Neuronal stem cell (in vitro differentiated cells): ENCODE results near the gene MEIOC.

Experiments
- DNase-seq: peaks from one replicate; pipeline ENCODE4 v3.0.0-alpha.2; 2013; ENCODE audit warnings: low spot score
- H2AFZ ChIP-seq: one replicate; pipeline ENCODE4 v1.6.1; 2013; ENCODE audit warnings: mild to moderate bottlenecking, low read length, inconsistent platforms
- H2AK5ac ChIP-seq: 2 replicates; pipeline ENCODE4 v1.6.1; 2013; ENCODE audit warnings: low read depth, mild to moderate bottlenecking, inconsistent platforms, low read length, moderate library complexity, mixed read lengths
- H2BK120ac ChIP-seq: 2 replicates; pipeline ENCODE4 v1.6.1; 2013; ENCODE audit warnings: low read depth, mild to moderate bottlenecking, inconsistent platforms, low read length, moderate library complexity, mixed read lengths
- H2BK12ac ChIP-seq: one replicate; pipeline ENCODE4 v1.6.1; 2013; ENCODE audit warnings: low read length, inconsistent platforms
- H2BK15ac ChIP-seq: 2 replicates; pipeline ENCODE4 v1.6.1; 2013; ENCODE audit warnings: mild to moderate bottlenecking, low read length, inconsistent platforms, mixed read lengths
- H2BK5ac ChIP-seq: one replicate; pipeline ENCODE4 v1.6.1; 2013; ENCODE audit warnings: inconsistent platforms, mild to moderate bottlenecking, low read length, moderate library complexity
- H3K14ac ChIP-seq: one replicate; pipeline ENCODE4 v1.6.1; 2013; ENCODE audit warnings: low read length, inconsistent platforms
- H3K18ac ChIP-seq: 2 replicates; pipeline ENCODE4 v1.6.1; 2013; ENCODE audit warnings: low read length, inconsistent platforms
- H3K23ac ChIP-seq: 2 replicates; pipeline ENCODE4 v1.6.1; 2013; ENCODE audit warnings: low read depth, mild to moderate bottlenecking, mixed read lengths, low read length, inconsistent platforms; ENCODE audit not compliant: poor library complexity
- H3K27ac ChIP-seq: replicated peaks from 3 replicates; pipeline ENCODE4 v1.5.1; 2013; ENCODE audit warnings: low read length, inconsistent platforms
- H3K27me3 ChIP-seq, 3 experiments: 2 replicates each; pipeline ENCODE4 v1.6.1; 2013; ENCODE audit warnings: low read length in 3 of 3, mild to moderate bottlenecking in 2 of 3, inconsistent platforms in 1 of 3, low read depth in 1 of 3, mixed read lengths in 1 of 3, moderate library complexity in 1 of 3; ENCODE audit not compliant: control insufficient read depth in 3 of 3, insufficient read depth in 3 of 3
- H3K36me3 ChIP-seq, 2 donors: replicated peaks in 1 of 2; 2 replicates each; pipeline ENCODE4 v1.6.1; 2013; ENCODE audit warnings: low read length in 2 of 2; ENCODE audit not compliant: control insufficient read depth in 2 of 2, insufficient read depth in 2 of 2
- H3K4ac ChIP-seq: 2 replicates; pipeline ENCODE4 v1.6.1; 2013; ENCODE audit warnings: inconsistent platforms, mild to moderate bottlenecking, low read length, moderate library complexity
- H3K4me1 ChIP-seq, 2 donors: 1 replicate in 1 of 2; 2 replicates in 1 of 2; pipeline ENCODE4 v1.6.1; 2013; ENCODE audit warnings: low read length in 2 of 2, low read depth in 1 of 2; ENCODE audit not compliant: control insufficient read depth in 2 of 2, insufficient read depth in 1 of 2
- H3K4me2 ChIP-seq: one replicate; pipeline ENCODE4 v1.6.1; 2013; ENCODE audit warnings: mild to moderate bottlenecking, low read length, inconsistent platforms; ENCODE audit not compliant: insufficient read depth, poor library complexity, severe bottlenecking
- H3K4me3 ChIP-seq, 2 donors: 2 replicates each; pipeline ENCODE4 v1.5.1; 2013; ENCODE audit warnings: low read length in 2 of 2, mild to moderate bottlenecking in 2 of 2, inconsistent platforms in 1 of 2, moderate library complexity in 1 of 2
- H3K79me1 ChIP-seq: one replicate; pipeline ENCODE4 v1.6.1; 2013; ENCODE audit warnings: low read depth, mild to moderate bottlenecking, inconsistent platforms, low read length, moderate library complexity
- H3K9ac ChIP-seq: one replicate; pipeline ENCODE4 v1.6.1; 2013; ENCODE audit warnings: mild to moderate bottlenecking, low read depth, low read length, inconsistent platforms; ENCODE audit not compliant: poor library complexity
- H3K9me3 ChIP-seq, 2 donors: replicated peaks in 1 of 2; 2 replicates each; pipeline versions ENCODE3 to v1.6.1; 2013; ENCODE audit warnings: low read length in 2 of 2, mild to moderate bottlenecking in 2 of 2, inconsistent platforms in 1 of 2, low read depth in 1 of 2, mixed read lengths in 1 of 2, moderate library complexity in 1 of 2; ENCODE audit not compliant: control insufficient read depth in 2 of 2, insufficient read depth in 1 of 2
- H4K8ac ChIP-seq: one replicate; pipeline ENCODE4 v1.6.1; 2013; ENCODE audit warnings: low read depth, mild to moderate bottlenecking, inconsistent platforms, low read length, moderate library complexity
- H4K91ac ChIP-seq: one replicate; pipeline ENCODE4 v1.6.1; 2013; ENCODE audit warnings: low read length, low read depth, mild to moderate bottlenecking, inconsistent platforms; ENCODE audit not compliant: poor library complexity
- WGBS, 2 donors: extraction: QIAGEN DNeasy Blood & Tissue Kit; methylation state at CpG; one replicate each; pipeline ENCODE4 v1.1.7; 2013; ENCODE audit warnings: missing lambda C conversion rate in 2 of 2, mixed read lengths in 1 of 2; ENCODE audit not compliant: insufficient read length in 2 of 2, insufficient replicate concordance in 1 of 2; ENCODE audit errors: extremely low coverage in 2 of 2; 5-methylcytosine and 5-hydroxymethylcytosine counted together

MEIOC gene

GRCh38 chr17:44661835-44662234 is 5.6 kb downstream of the MEIOC start:
- Histone ChIP-seq H3K79me1 (no peaks in the 10 kb centered on the region), H2BK12ac (no peak overlapping the region), H3K9me3 (peaks cover 0 to 2% of the 10 kb centered on the region in 2 donors), H3K27me3 (peaks cover 2 to 21% (median 3%) of the 10 kb centered on the region in 3 experiments), H3K4me2 (no peak overlapping the region), H3K4me1 (peaks cover 0 to 2% of the 10 kb centered on the region in 2 donors), H2AK5ac (no peak overlapping the region), H3K4ac (no peak overlapping the region), H3K36me3 (no peaks in the 10 kb centered on the region), H4K8ac (no peak overlapping the region), H3K4me3 (no peak overlapping the region), H2BK15ac (no peak overlapping the region), H3K18ac (no peak overlapping the region), H2BK120ac (no peak overlapping the region), H3K14ac (no peak overlapping the region), H3K9ac (no peak overlapping the region), H4K91ac (no peak overlapping the region), H2BK5ac (no peak overlapping the region), H3K27ac (no peak overlapping the region), H2AFZ (no peak overlapping the region), H3K23ac (no peak overlapping the region)
- no peak for DNase-seq
- no CpG with 5 or more reads among the region's 2 CpGs for WGBS, 2 donors

- Histone ChIP-seq H3K14ac (no peak overlapping the region), H2BK15ac (no peak overlapping the region), H2AK5ac (no peak overlapping the region), H2BK120ac (no peak overlapping the region), H3K18ac (no peak overlapping the region), H4K8ac (no peak overlapping the region), H3K4ac (no peak overlapping the region), H3K4me3 (no peak overlapping the region), H3K9me3 (no peaks in the 10 kb centered on the region), H3K9ac (no peak overlapping the region), H3K4me1 (no peaks in the 10 kb centered on the region), H3K4me2 (no peak overlapping the region), H3K27ac (no peak overlapping the region), H2AFZ (no peak overlapping the region), H3K23ac (no peak overlapping the region), H2BK5ac (no peak overlapping the region), H4K91ac (no peak overlapping the region), H3K36me3 (no peaks in the 10 kb centered on the region), H3K79me1 (no peaks in the 10 kb centered on the region), H2BK12ac (no peak overlapping the region), H3K27me3 (peaks cover 0 to 9% (median 0%) of the 10 kb centered on the region in 3 experiments)
- WGBS, 2 donors, result no CpG with 5 or more reads among the region's 1 CpG
- no peak for DNase-seq
Observed at GRCh38 chr17:44663095-44663494, 6.8 kb downstream of the MEIOC start.

- Histone ChIP-seq H3K9ac (no peak overlapping the region), H3K4me2 (no peak overlapping the region), H2BK15ac (no peak overlapping the region), H3K9me3 (no peaks in the 10 kb centered on the region), H2AFZ (no peak overlapping the region), H3K4me3 (no peak overlapping the region), H3K23ac (no peak overlapping the region), H3K14ac (no peak overlapping the region), H4K91ac (no peak overlapping the region), H4K8ac (no peak overlapping the region), H3K4me1 (no peaks in the 10 kb centered on the region), H3K79me1 (no peaks in the 10 kb centered on the region), H2BK120ac (no peak overlapping the region), H3K36me3 (no peaks in the 10 kb centered on the region), H2BK5ac (no peak overlapping the region), H3K27ac (no peak overlapping the region), H2BK12ac (no peak overlapping the region), H2AK5ac (no peak overlapping the region), H3K18ac (no peak overlapping the region), H3K27me3 (no peaks in the 10 kb centered on the region), H3K4ac (no peak overlapping the region)
- no peak for DNase-seq
- WGBS, 2 donors, result no CpG with 5 or more reads among the region's 1 CpG
Observed at GRCh38 chr17:44664867-44665266, 8.6 kb downstream of the MEIOC start.

- Histone ChIP-seq H4K8ac (no peak overlapping the region), H3K18ac (no peak overlapping the region), H3K4me2 (no peak overlapping the region), H3K9me3 (no peaks in the 10 kb centered on the region), H2AFZ (no peak overlapping the region), H2BK5ac (no peak overlapping the region), H3K79me1 (no peaks in the 10 kb centered on the region), H2BK12ac (no peak overlapping the region), H2AK5ac (no peak overlapping the region), H4K91ac (no peak overlapping the region), H3K27me3 (no peaks in the 10 kb centered on the region), H3K14ac (no peak overlapping the region), H3K36me3 (no peaks in the 10 kb centered on the region), H3K23ac (no peak overlapping the region), H3K4me1 (no peaks in the 10 kb centered on the region), H2BK15ac (no peak overlapping the region), H2BK120ac (no peak overlapping the region), H3K9ac (no peak overlapping the region), H3K27ac (no peak overlapping the region), H3K4ac (no peak overlapping the region), H3K4me3 (no peak overlapping the region)
- DNase-seq, result no peak
- WGBS, 2 donors, result no CpG with 5 or more reads among the region's 1 CpG
Observed at GRCh38 chr17:44666006-44666405, 9.7 kb downstream of the MEIOC start.
